ENCODE results near the gene HAUS7. TPM values are rescaled to one million over a fixed set of nuclear protein-coding genes. Genes with fewer than 3 reads are reported as not detected.
A peak's percentile ranks its signal among the peaks of the same experiment; 100 is the strongest.

Gene HAUS7
- total RNA-seq, 1 donor from 2014 or later, result 31.3 TPM

DNA sequence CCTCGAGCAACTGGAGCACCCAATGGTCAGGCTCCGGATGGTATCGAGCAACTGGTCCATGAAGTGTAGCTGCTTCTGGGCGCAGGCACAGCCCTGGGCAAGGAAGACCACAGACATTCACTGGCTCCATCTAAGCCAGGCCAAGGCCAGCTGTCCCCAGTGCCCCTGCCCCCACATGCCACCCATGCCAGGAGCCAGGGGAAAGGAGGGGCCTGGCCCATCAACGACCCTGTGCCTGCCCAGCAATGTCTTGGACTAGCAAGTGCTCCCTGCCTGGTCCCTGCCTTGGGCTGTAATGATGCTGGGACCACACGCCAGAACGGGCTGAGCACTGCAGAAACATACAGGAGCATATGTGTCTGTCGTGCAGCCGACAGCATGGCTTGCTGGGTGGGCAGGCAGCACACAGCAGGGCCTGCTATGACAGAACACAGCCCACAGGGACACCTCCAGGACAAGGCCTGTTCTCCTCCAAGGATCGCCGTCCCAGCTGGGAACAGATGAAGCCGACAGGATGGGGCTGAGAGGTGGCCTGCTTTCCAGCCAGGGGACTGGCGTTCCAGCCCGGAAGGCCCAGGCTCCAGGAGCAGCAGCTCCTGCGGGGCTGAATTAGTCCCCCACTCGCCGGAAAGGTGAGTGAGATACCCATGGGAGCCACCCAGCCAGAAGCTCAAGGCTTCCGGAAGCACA, 13.1 kb downstream of the HAUS7 start:
- Mint-ChIP-seq H3K4me1 (ENCODE audit: low read depth) (peaks cover 12% of the 10 kb centered on the region), H3K36me3 (ENCODE audit: low read depth) (peaks cover 3% of the 10 kb centered on the region), H3K9me3 (ENCODE audit: low read depth) (peaks cover 8% of the 10 kb centered on the region), H3K4me3 (ENCODE audit: unreplicated experiment) (no peak overlapping the region), H3K27ac (ENCODE audit: unreplicated experiment) (no peak overlapping the region), H3K27me3 (ENCODE audit: low read depth) (no peaks in the 10 kb centered on the region)
- peak; percentile 79 for DNase-seq (ENCODE audit: low spot score)
- TF ChIP-seq, protein P1, sequence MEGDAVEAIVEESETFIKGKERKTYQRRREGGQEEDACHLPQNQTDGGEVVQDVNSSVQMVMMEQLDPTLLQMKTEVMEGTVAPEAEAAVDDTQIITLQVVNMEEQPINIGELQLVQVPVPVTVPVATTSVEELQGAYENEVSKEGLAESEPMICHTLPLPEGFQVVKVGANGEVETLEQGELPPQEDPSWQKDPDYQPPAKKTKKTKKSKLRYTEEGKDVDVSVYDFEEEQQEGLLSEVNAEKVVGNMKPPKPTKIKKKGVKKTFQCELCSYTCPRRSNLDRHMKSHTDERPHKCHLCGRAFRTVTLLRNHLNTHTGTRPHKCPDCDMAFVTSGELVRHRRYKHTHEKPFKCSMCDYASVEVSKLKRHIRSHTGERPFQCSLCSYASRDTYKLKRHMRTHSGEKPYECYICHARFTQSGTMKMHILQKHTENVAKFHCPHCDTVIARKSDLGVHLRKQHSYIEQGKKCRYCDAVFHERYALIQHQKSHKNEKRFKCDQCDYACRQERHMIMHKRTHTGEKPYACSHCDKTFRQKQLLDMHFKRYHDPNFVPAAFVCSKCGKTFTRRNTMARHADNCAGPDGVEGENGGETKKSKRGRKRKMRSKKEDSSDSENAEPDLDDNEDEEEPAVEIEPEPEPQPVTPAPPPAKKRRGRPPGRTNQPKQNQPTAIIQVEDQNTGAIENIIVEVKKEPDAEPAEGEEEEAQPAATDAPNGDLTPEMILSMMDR (IDR thresholded peaks at IDR 0.05), result no peak

DNA sequence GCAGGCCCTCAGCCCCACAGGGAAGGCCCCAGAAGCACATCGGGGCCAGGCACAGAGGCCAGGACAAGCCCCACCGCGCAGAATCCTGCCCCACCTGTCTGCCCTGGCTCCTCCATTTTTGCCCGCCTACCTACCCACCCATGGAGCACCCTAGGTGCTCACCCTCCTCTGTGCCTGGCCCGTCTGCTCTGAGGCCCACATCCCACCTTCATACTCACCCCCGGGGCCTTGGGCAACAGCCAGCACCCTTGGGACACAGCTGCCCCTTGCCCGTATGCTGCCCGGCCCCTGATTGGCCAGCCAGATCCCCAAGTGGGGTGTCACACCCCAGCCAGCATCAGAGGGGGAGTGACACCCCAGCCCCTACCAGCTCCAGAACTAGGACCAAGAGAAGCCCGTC, 13.7 kb downstream of the HAUS7 start:
- TF ChIP-seq, protein P1 (IDR thresholded peaks at IDR 0.05), result no peak
- H3K9me3 Mint-ChIP-seq (ENCODE audit: low read depth), result peaks cover 5% of the 10 kb centered on the region
- peak; percentile 87 for DNase-seq (ENCODE audit: low spot score)
- no peak overlapping the region for H3K27ac Mint-ChIP-seq (ENCODE audit: unreplicated experiment)
- peaks cover 12% of the 10 kb centered on the region for H3K4me1 Mint-ChIP-seq (ENCODE audit: low read depth)
- H3K27me3 Mint-ChIP-seq (ENCODE audit: low read depth), result no peaks in the 10 kb centered on the region
- no peak overlapping the region for H3K4me3 Mint-ChIP-seq (ENCODE audit: unreplicated experiment)
- peaks cover 3% of the 10 kb centered on the region for H3K36me3 Mint-ChIP-seq (ENCODE audit: low read depth)

DNA sequence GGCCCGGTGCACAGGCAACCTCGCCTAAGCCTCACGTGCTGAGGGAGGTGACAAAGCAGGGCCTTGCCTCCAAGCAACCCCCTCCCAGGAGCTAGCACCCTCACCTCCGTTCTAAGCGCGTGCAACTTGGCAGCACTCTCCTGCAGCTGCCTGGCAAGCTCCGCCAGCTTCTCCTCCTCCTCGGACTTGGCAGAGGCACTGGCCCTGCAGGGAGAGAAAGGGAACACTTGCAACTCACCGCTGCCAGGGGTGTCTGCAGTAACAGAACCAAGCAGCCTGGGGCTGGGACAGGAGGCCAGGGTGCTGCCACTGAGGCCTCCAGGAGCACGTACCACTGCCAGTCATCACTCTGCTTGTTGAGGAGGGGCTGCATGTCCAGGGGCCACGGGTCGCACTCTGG, 14.2 kb downstream of the HAUS7 start:
- TF ChIP-seq, protein P1 (IDR thresholded peaks at IDR 0.05), result no peak
- no peak overlapping the region for H3K27ac Mint-ChIP-seq (ENCODE audit: unreplicated experiment)
- H3K4me3 Mint-ChIP-seq (ENCODE audit: unreplicated experiment), result no peak overlapping the region
- peaks cover 2% of the 10 kb centered on the region for H3K36me3 Mint-ChIP-seq (ENCODE audit: low read depth)
- peaks cover 12% of the 10 kb centered on the region for H3K4me1 Mint-ChIP-seq (ENCODE audit: low read depth)
- H3K27me3 Mint-ChIP-seq (ENCODE audit: low read depth), result no peaks in the 10 kb centered on the region
- peaks cover 2% of the 10 kb centered on the region for H3K9me3 Mint-ChIP-seq (ENCODE audit: low read depth)
- DNase-seq (ENCODE audit: low spot score), result peak; percentile 73

DNA sequence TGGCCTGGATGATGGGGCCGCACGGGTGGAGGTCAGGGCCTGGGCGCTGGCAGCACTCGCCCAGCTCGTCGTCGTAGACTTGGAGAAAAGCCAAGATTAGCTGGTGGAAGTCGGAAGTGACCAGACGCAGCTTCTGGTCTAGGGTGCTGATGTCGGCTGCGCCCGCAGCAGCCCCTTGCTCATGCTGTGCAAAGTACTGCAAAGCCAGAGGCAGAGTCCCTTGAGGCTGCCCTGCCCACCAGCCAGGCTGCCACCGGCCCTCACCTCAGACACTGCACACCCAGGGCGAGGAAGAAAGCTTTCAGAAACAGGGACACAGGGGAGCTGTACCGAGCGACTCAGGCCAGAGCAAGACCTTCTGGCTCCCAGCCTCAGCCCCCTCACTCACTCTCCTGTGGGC, 14.8 kb downstream of the HAUS7 start:
- peaks cover 2% of the 10 kb centered on the region for H3K9me3 Mint-ChIP-seq (ENCODE audit: low read depth)
- H3K4me1 Mint-ChIP-seq (ENCODE audit: low read depth), result peaks cover 7% of the 10 kb centered on the region
- TF ChIP-seq, protein P1 (IDR thresholded peaks at IDR 0.05), result no peak
- no peak overlapping the region for H3K4me3 Mint-ChIP-seq (ENCODE audit: unreplicated experiment)
- peak; percentile 77 for DNase-seq (ENCODE audit: low spot score)
- no peak overlapping the region for H3K27ac Mint-ChIP-seq (ENCODE audit: unreplicated experiment)
- peaks cover 2% of the 10 kb centered on the region for H3K36me3 Mint-ChIP-seq (ENCODE audit: low read depth)
- no peaks in the 10 kb centered on the region for H3K27me3 Mint-ChIP-seq (ENCODE audit: low read depth)

DNA sequence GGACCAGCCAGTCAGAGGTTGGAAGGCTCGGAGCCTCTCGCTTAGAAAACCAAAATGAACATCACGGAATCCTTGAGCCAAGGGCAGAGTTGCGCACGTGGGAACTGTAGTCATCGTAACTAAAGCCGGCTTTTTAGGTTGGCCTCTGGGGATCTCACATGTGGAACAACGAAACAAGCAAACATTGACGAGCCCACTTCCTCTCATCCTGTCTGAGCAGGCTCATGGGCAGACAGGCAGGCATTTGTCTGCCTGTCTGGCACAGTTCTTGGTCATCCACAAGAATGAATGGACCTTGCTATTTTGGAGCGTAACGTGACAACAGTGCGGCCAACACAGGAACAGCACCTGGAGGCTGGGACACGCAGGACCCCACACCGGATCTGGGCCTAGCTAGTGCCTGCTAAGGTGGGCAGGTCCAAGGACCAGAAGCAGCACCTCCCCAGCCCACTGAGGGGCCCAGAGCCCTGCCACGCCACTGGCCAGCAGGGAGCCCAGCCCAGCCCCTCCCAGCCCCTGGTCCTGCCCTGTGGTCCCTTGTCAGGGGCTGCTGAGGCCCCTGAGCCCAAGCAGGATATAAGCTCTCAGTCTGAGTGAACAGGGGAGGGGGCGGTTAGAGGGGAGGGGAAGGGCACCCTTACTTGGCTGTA, 15.3 kb downstream of the HAUS7 start:
- peak; percentile 83 for DNase-seq (ENCODE audit: low spot score)
- Mint-ChIP-seq H3K4me1 (ENCODE audit: low read depth) (peaks cover 3% of the 10 kb centered on the region), H3K27ac (ENCODE audit: unreplicated experiment) (peak overlapping the region; percentile 14), H3K4me3 (ENCODE audit: unreplicated experiment) (no peak overlapping the region), H3K27me3 (ENCODE audit: low read depth) (no peaks in the 10 kb centered on the region), H3K9me3 (ENCODE audit: low read depth) (peaks cover 2% of the 10 kb centered on the region), H3K36me3 (ENCODE audit: low read depth) (no peaks in the 10 kb centered on the region)
- TF ChIP-seq, protein P1 (IDR thresholded peaks at IDR 0.05), result no peak
